Sigmoid colon (tissue), 7 donors: ENCODE measurements around the gene ADAMTS6. TPM values are rescaled to one million over a fixed set of nuclear protein-coding genes. Genes with fewer than 3 reads are reported as not detected.

Experiments
- DNase-seq: peaks from one replicate; pipeline ENCODE4 v3.0.0-alpha.2; 2019
- H3K27ac ChIP-seq, 4 donors: fragments of 200-600 bp; sonication (generic); one replicate each; pipeline ENCODE4 v1.5.1; 2016 to 2019; ENCODE audit warnings: mild to moderate bottlenecking in 1 of 4
- H3K27me3 ChIP-seq, 3 donors: fragments of 200-600 bp; sonication (generic); one replicate each; pipeline ENCODE4 v1.5.1; 2019; ENCODE audit warnings: mild to moderate bottlenecking in 1 of 3
- H3K36me3 ChIP-seq, 4 donors: fragments of 200-600 bp; sonication (generic); one replicate each; pipeline ENCODE4 v1.5.1; 2016 to 2019
- H3K4me1 ChIP-seq, 4 donors: fragments of 200-600 bp; sonication (generic); one replicate each; pipeline ENCODE4 v1.5.1; 2017 to 2019
- H3K4me3 ChIP-seq, 4 donors: fragments of 200-600 bp; sonication (generic); one replicate each; pipeline ENCODE4 v1.5.1; 2017 to 2019; ENCODE audit warnings: mild to moderate bottlenecking in 2 of 4, moderate library complexity in 1 of 4
- H3K9me3 ChIP-seq, 4 donors: fragments of 200-600 bp in 3 of 4; sonication (generic) in 3 of 4; one replicate each; pipeline versions ENCODE4 v1.5.1 to v1.6.1; 2013 to 2019
- CTCF ChIP-seq, 4 experiments: fragments of 450-650 bp in 3 of 4; fragments of 200-600 bp in 1 of 4; IDR thresholded peaks; one replicate each; pipeline ENCODE4 v1.5.1; 2016 to 2019; ENCODE audit warnings: antibody characterized with exemption in 4 of 4, mild to moderate bottlenecking in 3 of 4, moderate library complexity in 2 of 4
- EP300 ChIP-seq, 4 donors: sonication (generic); formaldehyde crosslinking; IDR thresholded peaks; one replicate each; pipeline ENCODE4 v1.6.1; 2017; ENCODE audit warnings: antibody characterized with exemption in 4 of 4
- POLR2A ChIP-seq, 2 donors: fragments of 450-650 bp; IDR thresholded peaks; one replicate each; pipeline ENCODE4 v1.6.1; 2016; ENCODE audit warnings: antibody characterized with exemption in 2 of 2, mild to moderate bottlenecking in 2 of 2, moderate library complexity in 2 of 2
- POLR2AphosphoS5 ChIP-seq, 4 donors: sonication (generic); formaldehyde crosslinking; IDR thresholded peaks; one replicate each; pipeline ENCODE4 v1.6.1; 2017; ENCODE audit warnings: antibody characterized with exemption in 4 of 4
- WGBS, 2 donors: extraction: QIAGEN DNeasy Blood & Tissue Kit; methylation state at CpG; one replicate each; pipeline ENCODE4 v1.1.7; 2013; 5-methylcytosine and 5-hydroxymethylcytosine counted together
- intact Hi-C: fragments of 100-400 bp; cut with DNase I; formaldehyde crosslinking; loops from one replicate; pipeline ENCODE4 v1.15.1; 2023
- polyA plus RNA-seq, 3 donors: library from polyadenylated mRNA; stranded (reverse); fragments of 200-250 nt; gene quantifications; one replicate each; pipeline ENCODE4 v1.2.3, GENCODE V29; 2013
- total RNA-seq, 4 donors: library from RNA; depleted of rRNA; stranded (reverse); fragments of >200 nt; gene quantifications; one replicate each; pipeline ENCODE4 v1.1.0, GENCODE V29; 2016
- donor health status: healthy with polysubstance abuse.
- donor health status: Bipolar disorder and iron deficiency.
- donor health status: healthy.

The ADAMTS6 gene
- total and polyA plus RNA-seq, 7 donors: 0.74 to 18.3 (median 7.1) TPM; not detected in 2

GRCh38 chr5:65144136-65144871, 337.4 kb downstream of the ADAMTS6 start:
- DNase-seq: no peak
- Histone ChIP-seq H3K4me1 (no peaks in the 10 kb centered on the region), H3K27ac (no peak overlapping the region), H3K9me3 (no peaks in the 10 kb centered on the region), H3K36me3 (no peaks in the 10 kb centered on the region), H3K27me3 (no peaks in the 10 kb centered on the region), H3K4me3 (no peak overlapping the region)
- intact Hi-C loops: no loop called here
- TF ChIP-seq EP300 (IDR thresholded peaks at IDR 0.05) (no peak), CTCF (IDR thresholded peaks at IDR 0.05) (no peak), POLR2A (IDR thresholded peaks at IDR 0.05) (no peak), POLR2AphosphoS5 (IDR thresholded peaks at IDR 0.05) (no peak)
- WGBS, 2 donors: 79 to 88% methylated on average over 9 of the region's 9 CpGs

DNA sequence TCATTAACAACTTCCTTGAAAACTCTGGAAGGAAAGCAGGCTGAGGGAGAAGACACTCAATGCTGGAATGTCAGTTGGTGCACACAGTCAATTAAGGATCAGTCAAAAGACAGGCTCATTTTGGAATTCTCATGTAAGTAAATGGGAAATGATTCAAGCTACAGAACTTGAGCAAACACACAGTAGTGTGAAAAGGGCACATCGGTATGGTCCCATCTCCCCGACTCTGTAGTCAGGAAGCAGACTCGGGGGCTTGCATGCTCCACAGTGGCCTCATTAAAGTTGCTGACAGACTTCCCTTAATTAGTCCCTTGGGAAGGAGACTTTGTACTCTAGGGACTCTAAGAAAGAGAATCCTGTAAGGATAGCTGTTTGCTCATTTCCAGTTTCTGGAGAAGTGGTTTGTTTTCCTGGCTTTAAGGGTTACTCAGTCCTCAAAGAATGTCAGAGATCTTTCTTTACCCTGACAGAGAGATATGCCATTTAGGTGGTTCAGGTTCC, 339.2 kb downstream of the ADAMTS6 start:
- Histone ChIP-seq H3K4me1 (no peaks in the 10 kb centered on the region), H3K9me3 (no peaks in the 10 kb centered on the region), H3K36me3 (no peaks in the 10 kb centered on the region), H3K27ac (no peak overlapping the region), H3K27me3 (no peaks in the 10 kb centered on the region), H3K4me3 (no peak overlapping the region)
- WGBS, 2 donors: 44 to 58% methylated on average over 3 of the region's 3 CpGs
- TF ChIP-seq EP300 (IDR thresholded peaks at IDR 0.05) (no peak), CTCF (IDR thresholded peaks at IDR 0.05) (no peak), POLR2AphosphoS5 (IDR thresholded peaks at IDR 0.05) (no peak), POLR2A (IDR thresholded peaks at IDR 0.05) (no peak)
- DNase-seq: no peak
- intact Hi-C loops: no loop called here

- WGBS, 2 donors: 79 to 86% methylated on average over 2 of the region's 2 CpGs
- no peak for DNase-seq
- TF ChIP-seq EP300 (IDR thresholded peaks at IDR 0.05) (no peak), POLR2A (IDR thresholded peaks at IDR 0.05) (no peak), CTCF (IDR thresholded peaks at IDR 0.05) (no peak)
- Histone ChIP-seq H3K4me1 (no peaks in the 10 kb centered on the region), H3K4me3 (no peak overlapping the region), H3K27ac (no peak overlapping the region), H3K9me3 (no peaks in the 10 kb centered on the region), H3K36me3 (no peaks in the 10 kb centered on the region), H3K27me3 (no peaks in the 10 kb centered on the region)
- intact Hi-C loops: no loop called here
Measured at GRCh38 chr5:65142016-65142415, 339.7 kb downstream of the ADAMTS6 start.

- Histone ChIP-seq H3K36me3 (no peaks in the 10 kb centered on the region), H3K4me3 (no peak overlapping the region), H3K27me3 (no peaks in the 10 kb centered on the region), H3K4me1 (no peaks in the 10 kb centered on the region), H3K27ac (no peak overlapping the region), H3K9me3 (no peaks in the 10 kb centered on the region)
- no peak for TF ChIP-seq EP300 (IDR thresholded peaks at IDR 0.05)
- TF ChIP-seq CTCF (IDR thresholded peaks at IDR 0.05): no peak
- TF ChIP-seq POLR2A (IDR thresholded peaks at IDR 0.05): no peak
- TF ChIP-seq POLR2AphosphoS5 (IDR thresholded peaks at IDR 0.05): no peak
- no peak for DNase-seq
- intact Hi-C loops: no loop called here
Measured at GRCh38 chr5:65141493-65141892, 340.2 kb downstream of the ADAMTS6 start.

DNA sequence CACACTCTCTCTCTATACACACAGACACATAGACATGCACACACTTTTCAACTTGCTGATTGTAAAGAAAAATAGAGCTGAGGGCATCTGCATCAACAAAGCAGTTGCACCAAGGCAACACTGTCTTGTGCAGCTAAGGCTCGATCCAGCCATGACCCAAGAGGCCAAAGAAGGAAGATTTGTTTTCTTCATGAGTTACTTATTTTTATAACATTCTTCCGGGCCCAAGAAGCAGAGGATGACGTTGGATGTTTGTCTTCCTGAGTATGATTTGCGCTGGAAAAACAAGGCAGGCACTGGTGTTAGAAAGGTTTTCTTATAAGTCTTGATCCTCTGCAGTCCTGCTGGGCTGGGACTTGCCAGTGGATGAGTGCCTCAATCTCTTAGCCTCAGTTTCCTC, 344.1 kb downstream of the ADAMTS6 start:
- no peaks in the 10 kb centered on the region for H3K4me1 ChIP-seq
- H3K27ac ChIP-seq: no peak overlapping the region
- no peaks in the 10 kb centered on the region for H3K9me3 ChIP-seq
- H3K36me3 ChIP-seq: no peaks in the 10 kb centered on the region
- 12 to 45% methylated on average over 4 of the region's 4 CpGs for WGBS, 2 donors
- DNase-seq: no peak
- intact Hi-C loops: no loop called here
- no peaks in the 10 kb centered on the region for H3K27me3 ChIP-seq
- TF ChIP-seq EP300 (IDR thresholded peaks at IDR 0.05): no peak
- TF ChIP-seq CTCF (IDR thresholded peaks at IDR 0.05): no peak
- H3K4me3 ChIP-seq: no peak overlapping the region
